ENCODE data around the gene MXRA7. TPM values are rescaled to one million over a fixed set of nuclear protein-coding genes. Genes with fewer than 3 reads are reported as not detected.

The MXRA7 gene
- total RNA-seq, 2 donors from 2014 or later, result 76.1 to 285 TPM

- H3K4me1 ChIP-seq (replicated peaks), result no peaks in the 10 kb centered on the region
- no peaks in the 10 kb centered on the region for H3K9me3 ChIP-seq
- TF ChIP-seq, protein P1, sequence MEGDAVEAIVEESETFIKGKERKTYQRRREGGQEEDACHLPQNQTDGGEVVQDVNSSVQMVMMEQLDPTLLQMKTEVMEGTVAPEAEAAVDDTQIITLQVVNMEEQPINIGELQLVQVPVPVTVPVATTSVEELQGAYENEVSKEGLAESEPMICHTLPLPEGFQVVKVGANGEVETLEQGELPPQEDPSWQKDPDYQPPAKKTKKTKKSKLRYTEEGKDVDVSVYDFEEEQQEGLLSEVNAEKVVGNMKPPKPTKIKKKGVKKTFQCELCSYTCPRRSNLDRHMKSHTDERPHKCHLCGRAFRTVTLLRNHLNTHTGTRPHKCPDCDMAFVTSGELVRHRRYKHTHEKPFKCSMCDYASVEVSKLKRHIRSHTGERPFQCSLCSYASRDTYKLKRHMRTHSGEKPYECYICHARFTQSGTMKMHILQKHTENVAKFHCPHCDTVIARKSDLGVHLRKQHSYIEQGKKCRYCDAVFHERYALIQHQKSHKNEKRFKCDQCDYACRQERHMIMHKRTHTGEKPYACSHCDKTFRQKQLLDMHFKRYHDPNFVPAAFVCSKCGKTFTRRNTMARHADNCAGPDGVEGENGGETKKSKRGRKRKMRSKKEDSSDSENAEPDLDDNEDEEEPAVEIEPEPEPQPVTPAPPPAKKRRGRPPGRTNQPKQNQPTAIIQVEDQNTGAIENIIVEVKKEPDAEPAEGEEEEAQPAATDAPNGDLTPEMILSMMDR (IDR thresholded peaks at IDR 0.05), result peak; percentile 60 to 86 (median 76)
- TF ChIP-seq POLR2A (IDR thresholded peaks at IDR 0.05) (no peak), POLR2AphosphoS5 (IDR thresholded peaks at IDR 0.05) (peak; percentile 31)
- H3K27ac ChIP-seq, result peak overlapping the region; percentile 13 to 37
- no peaks in the 10 kb centered on the region for H3K27me3 ChIP-seq (replicated peaks; ENCODE audit: insufficient read depth)
- DNase-seq (ENCODE audit: low spot score), result peak; percentile 65
- H3K36me3 ChIP-seq, result no peaks in the 10 kb centered on the region
- intact Hi-C loops (cut with DNase I), result loop anchor here (5.0 kb wide), 1 partner anchor 36 kb away; no protein-coding TSS in a partner anchor
- H3K4me3 ChIP-seq, result no peak overlapping the region
- 37% methylated on average over 16 of the region's 16 CpGs for WGBS
These were observed 29.3 kb downstream of the MXRA7 start for GRCh38 chr17:76681222-76682137.

DNA sequence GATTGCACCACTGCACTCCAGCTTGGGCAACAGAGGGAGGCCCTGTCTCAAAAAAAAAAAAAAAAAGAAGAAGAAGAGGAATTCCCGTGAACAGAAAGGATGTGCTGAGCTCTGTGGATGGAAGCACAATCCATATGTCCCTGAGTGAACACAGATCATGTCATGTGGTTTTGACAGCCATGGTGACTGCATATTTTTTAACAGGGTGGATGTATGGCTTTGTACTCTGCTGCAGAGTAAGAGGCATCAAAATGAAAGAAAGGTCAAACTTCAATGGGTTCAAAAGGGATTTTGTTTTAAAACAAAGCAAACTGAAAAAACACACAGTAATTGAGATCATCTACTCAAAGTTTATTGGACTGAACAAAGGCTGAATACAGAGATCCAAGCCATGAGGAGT lies 31.5 kb downstream of the MXRA7 start:
- DNase-seq (ENCODE audit: low spot score), result no peak
- H3K4me3 ChIP-seq, result no peak overlapping the region
- H3K27me3 ChIP-seq (replicated peaks; ENCODE audit: insufficient read depth), result no peaks in the 10 kb centered on the region
- intact Hi-C loops (cut with DNase I), result no loop called here
- no peak overlapping the region for H3K27ac ChIP-seq
- no peaks in the 10 kb centered on the region for H3K9me3 ChIP-seq
- TF ChIP-seq POLR2AphosphoS5 (IDR thresholded peaks at IDR 0.05) (no peak), POLR2A (IDR thresholded peaks at IDR 0.05) (no peak)
- TF ChIP-seq, protein P1 (IDR thresholded peaks at IDR 0.05), result no peak
- H3K36me3 ChIP-seq, result no peaks in the 10 kb centered on the region
- no peaks in the 10 kb centered on the region for H3K4me1 ChIP-seq (replicated peaks)
- 68% methylated on average over 1 of the region's 1 CpG for WGBS

DNA sequence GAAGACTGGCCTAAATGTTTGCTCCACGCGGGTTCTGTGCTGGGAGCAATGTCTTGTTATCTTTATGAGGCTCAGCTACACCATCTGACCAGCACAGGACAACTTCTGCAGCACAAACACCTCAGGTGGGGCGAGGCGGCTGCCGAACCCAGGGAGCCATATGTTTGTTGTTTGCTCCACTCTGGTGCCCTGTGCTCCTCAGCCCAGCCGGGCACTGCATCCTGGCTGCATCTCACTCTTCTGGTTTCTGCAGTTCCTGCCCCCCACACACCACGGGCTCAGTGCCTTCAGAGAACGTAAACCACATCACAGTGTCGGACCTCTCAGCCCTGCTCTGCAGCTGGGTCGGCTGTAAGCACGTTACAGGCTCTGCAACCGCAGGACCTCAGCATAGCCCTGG lies 32.4 kb downstream of the MXRA7 start:
- Histone ChIP-seq H3K27ac (no peak overlapping the region), H3K4me3 (no peak overlapping the region), H3K36me3 (no peaks in the 10 kb centered on the region), H3K4me1 (replicated peaks) (no peaks in the 10 kb centered on the region), H3K27me3 (replicated peaks; ENCODE audit: insufficient read depth) (no peaks in the 10 kb centered on the region), H3K9me3 (no peaks in the 10 kb centered on the region)
- TF ChIP-seq POLR2AphosphoS5 (IDR thresholded peaks at IDR 0.05), result no peak
- TF ChIP-seq POLR2A (IDR thresholded peaks at IDR 0.05), result no peak
- DNase-seq (ENCODE audit: low spot score), result no peak
- intact Hi-C loops (cut with DNase I), result no loop called here
- WGBS, result 61% methylated on average over 12 of the region's 12 CpGs

GRCh38 chr17:76677406-76677805 lies 33.4 kb downstream of the MXRA7 start:
- no peaks in the 10 kb centered on the region for H3K9me3 ChIP-seq
- TF ChIP-seq POLR2A (IDR thresholded peaks at IDR 0.05) (no peak), POLR2AphosphoS5 (IDR thresholded peaks at IDR 0.05) (no peak)
- TF ChIP-seq, protein P1 (IDR thresholded peaks at IDR 0.05), result no peak
- DNase-seq (ENCODE audit: low spot score), result no peak
- no peaks in the 10 kb centered on the region for H3K4me1 ChIP-seq (replicated peaks)
- intact Hi-C loops (cut with DNase I), result no loop called here
- H3K27me3 ChIP-seq (replicated peaks; ENCODE audit: insufficient read depth), result no peaks in the 10 kb centered on the region
- H3K36me3 ChIP-seq, result no peaks in the 10 kb centered on the region
- H3K27ac ChIP-seq, result no peak overlapping the region
- WGBS, result 81% methylated on average over 16 of the region's 16 CpGs
- H3K4me3 ChIP-seq, result no peak overlapping the region

- H3K27ac ChIP-seq, result no peak overlapping the region
- H3K4me1 ChIP-seq (replicated peaks), result no peaks in the 10 kb centered on the region
- H3K36me3 ChIP-seq, result no peaks in the 10 kb centered on the region
- no peak overlapping the region for H3K4me3 ChIP-seq
- WGBS, result 90% methylated on average over 6 of the region's 6 CpGs
- no peak for TF ChIP-seq POLR2AphosphoS5 (IDR thresholded peaks at IDR 0.05)
- TF ChIP-seq, protein P1 (IDR thresholded peaks at IDR 0.05), result no peak
- TF ChIP-seq POLR2A (IDR thresholded peaks at IDR 0.05), result no peak
- H3K9me3 ChIP-seq, result no peaks in the 10 kb centered on the region
- H3K27me3 ChIP-seq (replicated peaks; ENCODE audit: insufficient read depth), result no peaks in the 10 kb centered on the region
- DNase-seq (ENCODE audit: low spot score), result no peak
- intact Hi-C loops (cut with DNase I), result no loop called here
These were observed 34.1 kb downstream of the MXRA7 start for GRCh38 chr17:76676629-76677028.
